ENCODE measurements around the gene PRELID3B. TPM values are rescaled to one million over a fixed set of nuclear protein-coding genes. Genes with fewer than 3 reads are reported as not detected.
A peak's percentile ranks its signal among the peaks of the same experiment; 100 is the strongest.

PRELID3B gene
- total and polyA plus RNA-seq, 2 of the 13 experiments (the other 11 are each of a cell fraction or from before 2014, with no cell fraction given): 23.3 to 42.6 TPM

GRCh38 chr20:59032023-59032712, 10.4 kb downstream of the PRELID3B start, which contains the start of gene ATP5F1E (continued):
- TF ChIP-seq DMTF1 (CRISPR knock-in tag; IDR thresholded peaks at IDR 0.05) (0 out of 2 replicates have a peak, but pooled peaks have one; percentile 51), MXI1 (IDR thresholded peaks at IDR 0.05; ENCODE audit: borderline replicate concordance, low read depth, low read length) (peak; percentile 89; the same call in 2 of the 3 replicates), FLYWCH1 (CRISPR knock-in tag; IDR thresholded peaks at IDR 0.05) (peak; percentile 86; the same call in 1 of the 2 replicates), ZNF790 (CRISPR knock-in tag; IDR thresholded peaks at IDR 0.05; ENCODE audit: borderline replicate concordance) (0 out of 2 replicates have a peak, but pooled peaks have one; percentile 87), MTERF4 (CRISPR knock-in tag; IDR thresholded peaks at IDR 0.05) (no peak), ZNF703 (CRISPR knock-in tag; IDR thresholded peaks at IDR 0.05; ENCODE audit: borderline replicate concordance) (peak; percentile 27), KMT2A (CRISPR knock-in tag; IDR thresholded peaks at IDR 0.05) (peak; percentile 97), THYN1 (CRISPR knock-in tag; IDR thresholded peaks at IDR 0.05; ENCODE audit: borderline replicate concordance, low read depth) (no peak; the same call in 1 of the 2 replicates), ZBED4 (CRISPR knock-in tag; IDR thresholded peaks at IDR 0.05; ENCODE audit: borderline replicate concordance) (peak; percentile 87), SNAPC2 (CRISPR knock-in tag; IDR thresholded peaks at IDR 0.05) (peak; percentile 66; the same call in 1 of the 2 replicates), FOXA3 (CRISPR knock-in tag; IDR thresholded peaks at IDR 0.05) (peak; percentile 41), ZSCAN12 (CRISPR knock-in tag; IDR thresholded peaks at IDR 0.05) (peak; percentile 79; the same call in 1 of the 2 replicates), ZMYM2 (CRISPR knock-in tag; IDR thresholded peaks at IDR 0.05) (peak; percentile 87; the same call in 1 of the 2 replicates), ZNF496 (CRISPR knock-in tag; IDR thresholded peaks at IDR 0.05; ENCODE audit: insufficient replicate concordance) (no peak), TRIM24 (CRISPR knock-in tag; IDR thresholded peaks at IDR 0.05) (no peak; the same call in 1 of the 2 replicates), ZSCAN5A (CRISPR knock-in tag; IDR thresholded peaks at IDR 0.05; ENCODE audit: borderline replicate concordance) (no peak; the same call in 1 of the 2 replicates), HMG20B (CRISPR knock-in tag; conservative IDR thresholded peaks at IDR 0.05) (no peak; the same call in 1 of the 2 replicates), ZNF432 (CRISPR knock-in tag; IDR thresholded peaks at IDR 0.05; ENCODE audit: borderline replicate concordance) (0 out of 2 replicates have a peak, but pooled peaks have one; percentile 14), ZNF138 (CRISPR knock-in tag; IDR thresholded peaks at IDR 0.05; ENCODE audit: low read depth) (peak; percentile 51)

All from HepG2 (cell line).